Bone marrow (tissue), 2 donors: Measurements from ENCODE around the gene SPOPL.
"Not testable (repeated sequence)": the region's sequence is repeated elsewhere in the genome, so short reads cannot be mapped to it uniquely, and the experiment has no call there.

Experiments
- DNase-seq, 2 donors: peaks; one replicate each; lab custom pipeline; 2025; lab: John Stamatoyannopoulos, UW

Gene SPOPL

GRCh38 chr2:138501425-138502254, at the start of gene SPOPL:
SPOPL (plus strand) TSS chr2:138501770; CDS start chr2:138550217, 48,447 bp downstream.
- peak; percentile 67 to 75 for DNase-seq

DNA sequence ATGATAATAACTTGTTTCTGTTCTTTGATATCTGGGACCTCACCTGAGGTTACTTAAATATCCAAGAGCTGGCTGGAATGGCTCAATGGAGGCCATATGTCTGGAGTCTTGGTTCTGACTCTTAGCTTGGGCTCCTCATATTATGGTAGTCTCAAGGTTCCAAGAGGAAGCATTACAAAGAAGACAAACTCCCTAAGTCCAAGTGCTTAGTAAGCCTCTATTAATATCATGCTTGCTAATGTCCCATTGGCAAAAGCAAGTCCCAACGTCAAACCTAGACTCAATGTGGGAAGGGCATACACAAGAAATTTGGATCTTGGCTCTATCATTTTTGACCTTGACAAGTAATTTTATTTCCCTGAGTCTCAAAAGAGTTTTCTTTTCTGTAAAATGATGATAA, 49.2 kb upstream of the SPOPL start:
- no peak for DNase-seq

GRCh38 chr2:138453815-138454214, 47.8 kb upstream of the SPOPL start:
- no peak for DNase-seq

DNA sequence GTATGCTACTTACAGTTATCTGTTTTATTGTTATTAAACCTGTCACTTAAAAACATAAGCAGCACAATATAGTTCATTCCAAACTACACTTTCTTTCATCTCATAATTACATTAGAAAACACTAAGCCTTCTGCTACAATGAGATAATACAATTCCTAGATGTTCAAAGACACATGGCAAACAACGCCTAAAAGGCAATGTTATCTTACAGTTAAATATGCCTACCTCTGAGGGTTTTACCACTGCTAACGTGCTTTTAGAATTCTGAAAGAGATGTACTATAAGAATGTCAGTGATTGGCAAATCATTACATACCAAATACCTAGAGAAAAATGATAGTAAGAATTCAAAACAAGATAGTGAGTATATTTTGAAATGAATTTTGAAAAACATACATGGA, 46.8 kb upstream of the SPOPL start:
- DNase-seq, result no peak

DNA sequence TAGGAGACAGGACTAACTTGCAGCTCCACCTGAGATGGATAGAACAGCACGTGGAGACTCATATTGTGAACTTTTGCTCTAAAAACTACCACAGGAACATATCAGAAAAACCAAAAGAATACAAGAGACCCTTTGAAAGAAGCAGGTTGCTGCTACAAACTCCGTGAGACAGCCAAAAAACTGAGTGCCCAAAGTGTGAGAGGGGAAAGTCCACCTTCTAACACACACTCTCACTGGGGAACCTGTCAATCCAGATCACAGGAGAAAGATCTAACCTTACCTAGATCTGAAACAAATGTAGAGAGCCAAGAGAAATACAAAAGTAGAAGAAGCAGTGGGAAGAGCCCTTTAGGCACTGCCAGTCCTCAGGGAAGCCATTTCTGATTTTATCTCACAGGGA, 46.3 kb upstream of the SPOPL start:
- DNase-seq, result no peak

- no peak for DNase-seq
Measured at GRCh38 chr2:138455691-138456090, 45.9 kb upstream of the SPOPL start.

- DNase-seq, result not testable (repeated sequence)
Measured at GRCh38 chr2:138462689-138463088, 38.9 kb upstream of the SPOPL start.

DNA sequence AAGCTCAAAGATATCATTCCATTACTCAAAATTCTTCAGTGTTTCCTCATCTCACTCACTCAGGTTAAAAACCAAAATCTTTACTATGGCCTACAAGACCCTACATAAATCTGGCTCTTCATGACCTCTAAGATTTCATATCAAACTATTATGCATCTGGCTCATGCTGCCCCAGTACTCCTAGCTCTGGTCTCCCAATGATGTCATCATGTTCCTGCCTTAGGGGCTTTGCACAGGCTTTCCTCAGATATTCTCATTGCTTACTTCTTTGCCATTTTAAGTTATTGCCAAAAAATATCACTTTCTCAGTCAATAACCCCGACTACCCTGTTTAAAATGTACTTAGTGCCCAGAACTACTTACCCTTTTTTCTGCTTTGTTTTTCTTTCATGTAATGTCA, 33.0 kb upstream of the SPOPL start:
- DNase-seq, result no peak

DNA sequence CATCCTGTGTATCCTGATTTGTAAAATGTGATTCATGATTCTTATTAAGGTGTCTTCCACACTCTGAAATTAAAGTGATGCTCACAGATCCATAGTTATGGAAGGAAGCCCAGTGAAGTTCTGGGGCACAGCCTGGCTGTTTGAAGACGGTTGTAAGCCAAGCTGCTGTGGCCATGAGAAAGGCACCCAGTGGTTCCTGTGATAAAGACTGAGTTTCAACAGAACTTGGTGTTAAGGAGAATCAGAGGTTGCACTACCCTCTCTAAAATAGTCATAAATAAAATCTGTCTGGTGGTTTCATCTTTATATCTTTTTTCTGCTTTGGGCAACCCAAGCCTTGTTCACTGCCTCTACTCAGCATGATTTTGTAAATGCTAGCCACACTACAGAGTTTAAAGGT, 32.2 kb upstream of the SPOPL start:
- DNase-seq, result no peak

GRCh38 chr2:138470941-138471340, 30.6 kb upstream of the SPOPL start:
- DNase-seq, result no peak

DNA sequence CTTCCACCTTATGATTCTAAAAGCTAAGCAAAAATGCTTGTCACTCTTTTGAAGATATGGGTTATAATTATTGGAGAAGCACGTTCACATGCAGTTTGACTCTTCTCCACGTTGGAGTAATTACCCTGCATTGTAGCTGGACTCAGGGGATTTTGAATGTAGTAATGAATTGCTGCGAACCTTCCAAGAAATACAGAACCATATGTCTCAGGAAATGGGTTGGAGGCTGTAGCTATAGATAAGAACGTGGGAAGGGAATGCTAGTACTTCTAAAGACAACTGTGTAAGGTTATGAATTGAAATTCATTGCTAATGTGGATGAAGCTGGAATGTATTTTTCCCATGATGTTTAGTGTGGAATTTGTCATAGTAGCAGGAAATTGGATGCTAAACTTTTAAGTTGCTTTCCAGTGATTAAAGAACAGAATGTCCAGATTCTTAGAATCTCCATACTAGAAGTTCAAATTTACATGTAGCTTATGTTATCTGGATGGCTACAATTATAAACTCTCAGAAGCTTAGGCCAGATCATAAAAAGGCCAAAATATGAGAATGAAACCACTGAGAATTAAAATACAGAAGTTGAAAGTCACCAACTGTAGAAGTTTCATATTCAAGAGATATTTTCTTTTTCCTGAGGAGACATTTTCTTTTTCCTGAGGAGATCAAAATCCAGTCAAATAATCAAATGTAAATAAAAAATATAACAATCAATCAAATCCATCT, 27.3 kb upstream of the SPOPL start:
- no peak for DNase-seq

DNA sequence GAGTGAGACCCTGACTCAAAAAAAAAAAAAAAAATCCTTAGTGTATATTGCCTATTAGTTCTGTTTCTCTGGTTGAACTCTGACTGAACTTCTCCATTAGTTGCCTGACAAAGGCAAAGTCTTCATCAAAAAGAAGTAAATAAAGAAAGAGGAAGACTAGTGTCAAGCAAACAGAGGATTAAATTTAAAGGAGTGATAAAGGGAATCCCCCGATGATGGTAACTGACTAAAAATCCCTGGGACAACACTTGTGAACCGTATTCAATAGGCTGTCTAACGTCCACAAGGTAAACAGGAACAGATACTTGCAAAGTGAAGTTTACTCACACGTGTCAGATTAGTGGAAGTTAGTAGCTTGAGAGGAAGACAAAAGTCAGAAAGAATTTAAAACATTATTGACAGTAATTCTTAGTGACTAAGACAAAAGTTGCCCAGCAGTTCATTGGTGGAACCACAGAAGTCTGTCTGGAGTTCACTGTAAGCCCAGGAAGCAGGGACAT, 26.2 kb upstream of the SPOPL start:
- DNase-seq, result peak in 1 of 2 donors; percentile 45

- no peak for DNase-seq
Measured at GRCh38 chr2:138476186-138476585, 25.4 kb upstream of the SPOPL start.

GRCh38 chr2:138476940-138477339, 24.6 kb upstream of the SPOPL start:
- no peak for DNase-seq

DNA sequence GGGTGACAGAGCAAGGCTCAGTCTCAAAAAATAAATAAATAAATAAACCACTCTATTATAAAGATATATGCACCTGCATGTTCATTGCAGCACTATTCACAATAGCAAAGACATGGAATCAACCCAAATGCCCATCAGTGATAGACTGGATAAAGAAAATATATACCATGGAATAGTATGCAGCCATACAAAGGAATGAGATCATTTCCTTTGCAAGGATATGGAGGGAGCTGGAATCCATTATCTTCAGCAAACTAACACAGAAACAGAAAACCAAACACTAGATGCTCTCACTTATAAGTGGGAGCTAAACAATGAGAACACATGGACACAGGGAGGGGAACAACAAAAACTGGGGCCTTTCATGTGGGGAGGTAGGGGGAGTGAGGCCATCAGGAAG, 18.8 kb upstream of the SPOPL start:
- not testable (repeated sequence) for DNase-seq

- DNase-seq, result no peak
Measured at GRCh38 chr2:138485019-138485418, 16.6 kb upstream of the SPOPL start.

DNA sequence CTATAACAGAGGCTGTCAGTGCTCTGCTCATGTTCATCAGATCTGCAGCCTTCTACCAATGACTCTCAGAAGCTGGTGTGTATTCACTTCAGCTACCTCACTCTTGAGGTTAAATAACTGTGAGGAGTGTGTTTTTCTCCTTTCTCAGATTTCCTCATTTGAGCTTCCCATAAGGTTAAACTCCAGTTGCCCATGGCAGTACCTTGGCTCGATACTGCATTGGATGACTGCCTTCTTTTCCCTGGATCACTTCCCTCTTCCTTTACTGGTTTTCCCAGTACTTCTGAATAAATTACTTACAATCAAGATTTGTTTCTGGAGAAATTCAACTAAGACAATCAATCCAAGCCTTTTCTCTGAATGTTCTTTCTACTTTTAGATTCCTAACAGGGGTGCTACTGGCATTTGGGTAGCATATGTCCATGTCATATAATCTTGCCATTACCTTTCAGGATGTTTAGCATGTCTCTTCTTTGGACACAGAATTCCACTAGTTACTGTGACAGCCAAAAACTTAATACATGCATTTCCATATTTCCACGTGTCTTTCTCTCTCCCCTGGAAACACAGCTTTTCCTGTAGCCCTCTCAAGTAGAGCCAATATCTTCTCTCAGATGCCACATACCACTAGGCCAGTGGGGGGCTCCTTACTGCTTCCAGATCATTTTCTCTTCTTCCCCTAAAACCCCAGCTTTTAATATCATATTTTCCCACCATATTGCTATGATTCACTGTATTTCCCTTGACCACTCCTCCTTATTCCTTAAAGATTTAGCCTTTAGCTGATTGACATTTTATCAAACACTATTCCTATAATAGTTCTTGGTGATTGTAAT, 15.0 kb upstream of the SPOPL start:
- no peak for DNase-seq

GRCh38 chr2:138490673-138491494, 10.7 kb upstream of the SPOPL start:
- DNase-seq, result no peak

DNA sequence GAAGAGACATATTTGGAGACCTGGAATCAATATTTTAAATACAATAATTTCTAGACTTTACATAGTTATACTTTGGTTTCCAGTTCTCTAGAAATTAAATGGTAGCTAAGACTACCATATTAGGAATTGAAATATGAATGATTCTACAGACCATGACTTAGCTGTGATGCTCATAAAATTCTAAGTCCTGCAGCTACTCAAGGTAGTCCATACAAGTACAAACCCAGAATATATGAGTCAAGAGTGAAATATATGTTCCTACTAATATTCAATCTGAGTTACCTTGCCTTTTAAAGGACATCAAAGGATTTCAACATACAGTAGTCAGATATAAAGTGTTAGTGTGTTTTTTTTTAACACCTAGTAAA, 10.1 kb upstream of the SPOPL start:
- no peak for DNase-seq

GRCh38 chr2:138492160-138492559, 9.4 kb upstream of the SPOPL start:
- no peak for DNase-seq

GRCh38 chr2:138493334-138493733, 8.2 kb upstream of the SPOPL start:
- DNase-seq, result no peak
